Raji (cell line): Measurements from ENCODE around the gene PPME1.

ENCODE experiments used
- POLR2A ChIP-seq: IDR thresholded peaks from 2 replicates; pipeline ENCODE4 v1.6.1; 2011; ENCODE audit warnings: low read depth, low read length, control low read depth; ENCODE audit not compliant: insufficient read depth

PPME1 gene, protein sequence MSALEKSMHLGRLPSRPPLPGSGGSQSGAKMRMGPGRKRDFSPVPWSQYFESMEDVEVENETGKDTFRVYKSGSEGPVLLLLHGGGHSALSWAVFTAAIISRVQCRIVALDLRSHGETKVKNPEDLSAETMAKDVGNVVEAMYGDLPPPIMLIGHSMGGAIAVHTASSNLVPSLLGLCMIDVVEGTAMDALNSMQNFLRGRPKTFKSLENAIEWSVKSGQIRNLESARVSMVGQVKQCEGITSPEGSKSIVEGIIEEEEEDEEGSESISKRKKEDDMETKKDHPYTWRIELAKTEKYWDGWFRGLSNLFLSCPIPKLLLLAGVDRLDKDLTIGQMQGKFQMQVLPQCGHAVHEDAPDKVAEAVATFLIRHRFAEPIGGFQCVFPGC

GRCh38 chr11:74170694-74171629 lies at the start of gene PPME1, which contains the start of gene C2CD3:
TSS of gene PPME1 (plus strand) at chr11:74171289. CDS start at chr11:74171422, 133 bp downstream.
TSS of gene C2CD3 (minus strand) at chr11:74171002. CDS start at chr11:74170792, 210 bp downstream.
- peak; percentile 98 for TF ChIP-seq POLR2A

- TF ChIP-seq POLR2A = no peak
Observed at GRCh38 chr11:74121804-74122203, 49.3 kb upstream of the PPME1 start.

- no peak for TF ChIP-seq POLR2A
Observed at GRCh38 chr11:74123008-74123448, 48.1 kb upstream of the PPME1 start.

GRCh38 chr11:74132833-74133232 lies 38.3 kb upstream of the PPME1 start:
- TF ChIP-seq POLR2A = no peak

DNA sequence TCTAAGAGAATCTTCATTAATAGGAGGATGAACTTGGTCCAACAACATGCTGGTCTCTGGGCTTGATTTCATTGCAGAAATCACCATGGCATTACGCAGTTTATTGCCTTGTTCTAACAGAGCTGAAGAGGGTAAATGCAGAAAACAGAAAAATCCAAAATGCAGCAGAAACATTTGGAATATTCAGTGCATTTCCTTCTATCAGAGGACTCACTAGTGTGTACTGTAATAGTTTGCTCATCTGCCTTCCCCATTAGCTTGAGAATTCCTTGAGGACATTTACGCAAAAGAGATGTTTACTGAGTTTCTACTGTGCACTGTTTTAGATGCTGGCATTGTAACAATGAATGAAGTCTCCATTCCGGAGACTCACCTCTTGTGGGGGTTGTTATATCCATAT lies 37.7 kb upstream of the PPME1 start:
- no peak for TF ChIP-seq POLR2A

DNA sequence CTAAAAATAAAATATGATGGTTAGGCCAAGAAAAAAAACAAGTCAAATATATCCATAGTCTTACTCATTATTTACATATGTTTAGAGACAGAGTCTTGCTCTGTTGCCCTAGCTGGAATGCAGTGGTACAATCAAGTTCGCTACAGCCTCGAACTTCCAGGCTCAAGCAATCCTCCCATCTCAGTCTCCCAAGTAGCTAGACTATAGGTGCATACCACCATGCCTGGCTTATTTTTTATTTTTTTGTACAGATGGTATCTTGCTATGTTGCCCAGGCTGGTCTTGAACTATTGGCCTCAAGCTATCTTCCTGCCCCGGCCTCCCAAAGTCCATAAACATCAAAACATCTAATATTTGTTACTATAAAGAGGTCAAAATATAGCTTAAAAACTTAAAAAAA lies 36.4 kb upstream of the PPME1 start:
- TF ChIP-seq POLR2A = no peak

DNA sequence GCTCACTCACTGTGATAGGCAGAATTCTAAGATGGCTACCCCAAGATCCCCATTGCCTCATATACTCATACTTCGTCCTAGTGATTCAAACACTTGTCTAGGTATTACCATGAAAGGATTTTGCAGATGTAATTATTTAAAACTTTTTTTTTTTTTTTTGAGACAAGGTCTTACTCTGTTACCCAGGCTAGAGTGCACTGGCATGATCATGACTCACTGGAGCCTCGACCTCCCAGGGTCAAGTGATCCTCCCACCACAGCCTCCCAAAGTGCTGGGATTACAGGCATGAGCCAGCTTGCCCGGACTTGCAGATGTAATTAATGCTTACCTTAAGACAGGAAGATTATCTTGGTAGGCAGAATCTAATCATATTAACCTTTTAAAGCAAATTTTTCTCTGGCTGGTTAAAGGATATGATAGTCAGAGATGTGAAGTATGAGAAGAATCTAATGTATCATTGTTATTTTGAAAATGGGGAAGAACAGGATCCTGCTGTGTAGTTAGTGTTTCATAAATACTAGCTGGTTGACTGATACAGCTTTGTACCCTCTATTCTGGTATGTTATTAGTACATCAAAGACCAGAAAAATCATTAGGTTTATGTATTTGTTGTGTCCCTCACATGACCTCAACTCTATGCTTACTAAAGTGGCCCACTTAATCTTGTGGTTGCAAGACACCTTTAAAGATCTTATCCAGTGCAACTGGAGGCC lies 35.8 kb upstream of the PPME1 start:
- TF ChIP-seq POLR2A = no peak

GRCh38 chr11:74138021-74138420 lies 33.1 kb upstream of the PPME1 start:
- TF ChIP-seq POLR2A = no peak

GRCh38 chr11:74138572-74138971 lies 32.5 kb upstream of the PPME1 start:
- TF ChIP-seq POLR2A = no peak

DNA sequence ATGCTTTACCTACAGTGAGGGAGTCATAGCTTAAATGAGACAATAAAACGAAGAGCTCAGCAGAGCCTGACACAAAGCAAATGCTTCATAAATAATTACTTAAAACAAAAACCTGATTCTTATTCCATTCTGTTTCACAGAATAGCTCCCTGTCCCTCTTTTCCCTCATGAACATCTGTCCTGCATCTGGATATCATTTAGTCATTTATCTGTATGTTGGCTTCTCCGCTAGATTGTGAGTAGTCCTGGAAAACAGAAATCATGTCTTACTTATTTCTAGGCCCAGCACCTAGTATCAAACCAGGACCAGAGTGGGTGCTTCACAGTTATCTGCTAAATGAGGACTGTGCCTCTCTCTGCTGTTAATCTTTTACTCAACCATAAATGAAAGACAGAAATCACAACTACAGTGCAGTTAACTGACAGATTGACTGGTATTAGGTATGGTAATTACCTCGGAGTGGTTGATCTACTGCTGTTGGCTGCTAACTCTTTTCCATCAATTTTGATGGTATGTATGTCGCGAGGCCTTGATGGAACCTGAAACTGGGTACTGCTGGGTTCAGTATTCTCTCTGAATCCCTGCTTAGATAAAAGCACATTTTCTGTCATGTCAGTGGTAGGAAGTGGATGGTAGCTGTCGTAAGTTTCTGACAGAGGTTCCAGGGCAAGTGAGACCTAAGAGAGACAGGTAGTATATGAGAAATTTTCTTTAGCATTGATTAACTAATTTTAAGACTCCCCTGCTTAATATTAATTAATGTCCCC lies 31.8 kb upstream of the PPME1 start:
- TF ChIP-seq POLR2A = no peak

DNA sequence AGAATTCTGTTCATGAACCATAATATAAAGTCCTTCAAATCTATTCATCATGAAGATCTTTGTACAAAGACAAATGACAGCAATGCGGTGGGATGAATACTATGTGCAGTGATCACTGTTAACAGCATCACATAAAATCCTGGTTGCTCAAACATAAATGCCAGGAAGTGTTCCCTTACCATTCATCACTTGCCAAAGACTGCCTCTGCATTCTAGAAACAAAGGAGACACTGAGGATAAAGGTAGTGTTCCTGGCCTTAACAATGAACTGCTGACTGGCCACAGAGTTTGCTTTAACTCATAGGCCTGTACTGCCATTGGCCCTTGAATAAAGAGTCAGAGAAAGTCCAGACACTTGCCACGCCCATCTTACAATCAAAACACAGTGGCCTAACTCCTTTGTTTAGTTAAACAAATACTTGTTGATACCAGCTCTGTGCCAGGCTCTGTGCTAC lies 29.8 kb upstream of the PPME1 start:
- no peak for TF ChIP-seq POLR2A

GRCh38 chr11:74141908-74142307 lies 29.2 kb upstream of the PPME1 start:
- TF ChIP-seq POLR2A = no peak

DNA sequence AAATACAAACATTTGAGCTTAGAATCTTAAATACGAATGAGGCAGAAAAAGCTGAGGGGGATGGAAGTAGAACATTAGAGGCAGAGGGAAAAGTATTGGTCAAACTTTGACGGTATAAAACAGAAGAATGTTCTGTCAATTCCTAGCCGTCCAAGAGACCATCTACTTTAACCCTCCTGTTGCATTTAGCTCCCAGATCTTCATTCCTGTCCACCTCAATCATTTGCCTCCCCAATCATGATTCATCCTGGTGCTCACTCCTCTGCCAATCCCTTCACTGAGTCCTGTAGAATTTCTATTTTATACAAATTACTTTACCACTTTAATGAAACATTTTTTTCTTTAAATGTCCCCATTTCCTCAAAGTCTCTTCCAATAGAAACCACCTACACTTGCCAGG lies 28.5 kb upstream of the PPME1 start:
- TF ChIP-seq POLR2A = no peak

DNA sequence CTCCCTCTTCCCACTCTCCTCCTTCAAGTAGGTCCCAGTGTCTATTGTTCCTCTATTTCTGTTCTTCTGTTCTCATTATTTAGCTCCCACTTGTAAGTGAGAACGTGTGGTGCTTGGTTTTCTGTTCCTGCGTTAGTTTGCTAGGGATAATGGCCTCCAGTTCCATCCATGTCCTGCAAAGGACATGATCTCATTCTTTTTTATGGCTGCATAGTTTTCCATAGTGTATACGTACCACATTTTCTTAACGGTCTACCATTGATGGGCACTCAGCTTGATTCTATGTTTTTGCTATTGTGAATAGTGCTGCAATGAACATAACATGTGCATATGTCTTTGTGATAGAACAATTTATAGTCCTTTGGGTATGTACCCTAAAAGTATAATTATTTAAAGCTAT lies 26.5 kb upstream of the PPME1 start:
- no peak for TF ChIP-seq POLR2A

DNA sequence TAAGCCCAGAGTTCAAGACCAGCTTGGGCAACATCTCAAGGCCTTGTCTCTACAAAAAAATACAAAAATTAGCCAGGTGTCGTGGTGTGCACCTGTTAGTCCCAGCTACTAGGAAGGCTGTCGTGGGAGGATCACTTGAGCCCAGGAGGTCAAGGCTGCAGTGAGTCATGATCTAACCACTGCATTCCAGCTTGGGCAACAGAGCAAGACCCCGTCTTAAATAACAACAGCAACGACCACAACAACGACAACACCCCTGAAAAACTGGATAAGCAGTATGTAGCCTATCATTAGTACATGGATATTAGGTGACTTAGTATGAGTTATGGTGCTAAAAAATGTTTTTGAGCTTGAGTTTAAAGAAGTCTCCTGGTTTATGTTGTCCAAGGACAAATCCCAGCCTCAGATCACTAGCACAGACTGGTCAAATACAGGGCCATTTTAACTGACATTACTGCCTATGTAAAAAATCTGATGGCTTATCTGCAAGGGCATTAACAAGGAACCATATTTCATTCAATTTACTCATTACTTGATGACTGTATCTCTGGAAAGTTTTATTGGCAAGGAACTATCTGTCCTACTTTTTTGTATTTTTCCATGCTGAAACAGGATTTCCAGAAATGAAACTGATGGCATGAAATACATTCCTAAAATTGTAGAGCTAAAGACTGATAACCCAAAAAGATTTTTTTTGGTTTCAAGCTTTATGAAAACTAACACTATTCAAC lies 23.7 kb upstream of the PPME1 start:
- TF ChIP-seq POLR2A = no peak
